Psoas muscle (tissue), 8 donors: ENCODE measurements around the gene TMUB1. TPM values are rescaled to one million over a fixed set of nuclear protein-coding genes. Genes with fewer than 3 reads are reported as not detected.

Source experiments
- ATAC-seq, 4 donors: fragments of 200-7000 bp; cut with Tn5 transposase; one replicate each; pipeline ENCODE4 v1.9.1; 2020; ENCODE audit warnings: moderate library complexity in 3 of 4, mild to moderate bottlenecking in 2 of 4
- DNase-seq, 2 donors: peaks; one replicate each; pipeline ENCODE4 v3.0.0-alpha.2; 2020
- H3K27ac ChIP-seq: fragments of 200-600 bp; one replicate; pipeline ENCODE4 v1.8.0; 2022
- H3K27me3 ChIP-seq, 3 donors: fragments of 200-600 bp in 1 of 3; one replicate each; pipeline versions ENCODE4 v1.6.1 to v1.8.0; 2013 to 2022; ENCODE audit warnings: low read length in 2 of 3, mild to moderate bottlenecking in 2 of 3, moderate library complexity in 1 of 3; ENCODE audit not compliant: insufficient read depth in 3 of 3
- H3K36me3 ChIP-seq, 2 donors: fragments of 200-600 bp in 1 of 2; one replicate each; pipeline versions ENCODE4 v1.6.1 to v1.8.0; 2013 to 2022; ENCODE audit warnings: low read depth in 1 of 2, mild to moderate bottlenecking in 1 of 2, moderate library complexity in 1 of 2; ENCODE audit not compliant: insufficient read depth in 1 of 2
- H3K4me1 ChIP-seq: fragments of 200-600 bp; one replicate; pipeline ENCODE4 v1.8.0; 2022
- H3K4me3 ChIP-seq: fragments of 200-600 bp; one replicate; pipeline ENCODE4 v1.8.0; 2022; ENCODE audit warnings: mild to moderate bottlenecking
- H3K9me3 ChIP-seq: fragments of 200-600 bp; one replicate; pipeline ENCODE4 v1.8.0; 2022
- CTCF ChIP-seq: fragments of 200-600 bp; IDR thresholded peaks from one replicate; pipeline ENCODE4 v1.8.0; 2022; ENCODE audit warnings: antibody characterized with exemption
- WGBS, 3 donors: extraction: QIAGEN DNeasy Blood & Tissue Kit; methylation state at CpG; one replicate each; pipeline versions ENCODE4 v1.1.6 to v1.1.7; 2013; 5-methylcytosine and 5-hydroxymethylcytosine counted together
- intact Hi-C, 2 donors: fragments of 100-400 bp; cut with DNase I; formaldehyde crosslinking; loops; one replicate each; pipeline versions ENCODE4 v1.11.0 to v1.14.2; 2022
- polyA plus RNA-seq, 3 donors: library from polyadenylated mRNA; stranded (reverse); fragments of 200-250 nt; gene quantifications; one replicate each; pipeline ENCODE4 v1.2.3, GENCODE V29; 2013
- total RNA-seq, 4 donors: library from RNA; stranded (reverse); fragmentation: NEBNext Ultra II Directional in 2 of 4; extraction: Animal tissue kit (Norgen Biotek cat#: 25700) in 2 of 4; gene quantifications; one replicate each; pipeline versions ENCODE4 v1.2.1 to v1.2.4, GENCODE V29; 2021 to 2023
- donor health status: healthy with polysubstance abuse.
- donor health status: DM: no; HTN: no; CAD: no; lungs with moderate emphysema.
- donor health status: Bipolar disorder and iron deficiency.
- donor health status: healthy.
- donor health status: DM: yes; HTN: yes; CAD: no.
- donor health status: DM: no; HTN: no; CAD: no.
- donor health status: DM: no; HTN: no; CAD: no.
- donor health status: DM: yes; HTN: yes; CAD: no.

TMUB1 gene
- total and polyA plus RNA-seq, 7 donors: 41.7 to 121 (median 55.5) TPM

- H3K4me1 ChIP-seq: peaks cover 20% of the 10 kb centered on the region
- H3K27ac ChIP-seq: no peak overlapping the region
- H3K4me3 ChIP-seq: no peak overlapping the region
- peaks cover 0 to 58% of the 10 kb centered on the region in 2 donors for H3K36me3 ChIP-seq
- no peaks in the 10 kb centered on the region for H3K9me3 ChIP-seq
- 84 to 92% (median 86%) methylated on average over 14 of the region's 14 CpGs for WGBS, 3 donors
- ATAC-seq (no peak), DNase-seq (no peak)
- intact Hi-C loops: loop anchor here in 1 of 2 donors (1.0 kb wide), 1 partner anchor 40 kb away; no protein-coding TSS in a partner anchor
- TF ChIP-seq CTCF: no peak
- H3K27me3 ChIP-seq: no peaks in the 10 kb centered on the region
These were observed 44.9 kb upstream of the TMUB1 start for GRCh38 chr7:151128144-151128543.

- H3K36me3 ChIP-seq: peaks cover 0 to 62% of the 10 kb centered on the region in 2 donors
- TF ChIP-seq CTCF: no peak
- no peak overlapping the region for H3K27ac ChIP-seq
- WGBS, 3 donors: 60 to 70% (median 61%) methylated on average over 13 to 19 of the region's 19 CpGs
- peak in 1 of 4 donors; percentile 33 for ATAC-seq
- DNase-seq: no peak
- H3K4me1 ChIP-seq: peaks cover 20% of the 10 kb centered on the region
- no peak overlapping the region for H3K4me3 ChIP-seq
- H3K9me3 ChIP-seq: no peaks in the 10 kb centered on the region
- intact Hi-C loops: no loop called here
- no peaks in the 10 kb centered on the region for H3K27me3 ChIP-seq
These were observed 43.3 kb upstream of the TMUB1 start for GRCh38 chr7:151126491-151127137.

GRCh38 chr7:151125846-151126481 lies 42.7 kb upstream of the TMUB1 start:
- Histone ChIP-seq H3K36me3 (peaks cover 0 to 62% of the 10 kb centered on the region in 2 donors), H3K4me1 (peaks cover 20% of the 10 kb centered on the region), H3K27ac (no peak overlapping the region), H3K27me3 (no peaks in the 10 kb centered on the region), H3K4me3 (peak overlapping the region; percentile 64), H3K9me3 (no peaks in the 10 kb centered on the region)
- intact Hi-C loops: loop anchor here in 1 of 2 donors (2.0 kb wide), 1 partner anchor 177 kb away; no protein-coding TSS in a partner anchor
- WGBS, 3 donors: 16 to 23% (median 16%) methylated on average over 28 to 58 of the region's 58 CpGs
- TF ChIP-seq CTCF: no peak
- no peak for DNase-seq
- peak in 3 of 4 donors; percentile 6 to 25 (median 17) for ATAC-seq

GRCh38 chr7:151125470-151125845 lies 42.2 kb upstream of the TMUB1 start:
- DNase-seq (peak in 1 of 2 donors; percentile 74), ATAC-seq (peak; percentile 36 to 73 (median 62))
- H3K4me1 ChIP-seq: peaks cover 20% of the 10 kb centered on the region
- no peaks in the 10 kb centered on the region for H3K27me3 ChIP-seq
- WGBS, 3 donors: 8 to 11% (median 10%) methylated on average over 21 to 22 of the region's 22 CpGs
- H3K36me3 ChIP-seq: peaks cover 0 to 63% of the 10 kb centered on the region in 2 donors
- H3K9me3 ChIP-seq: no peaks in the 10 kb centered on the region
- H3K27ac ChIP-seq: no peak overlapping the region
- intact Hi-C loops: loop anchor here in 1 of 2 donors (2.0 kb wide), 1 partner anchor 177 kb away; no protein-coding TSS in a partner anchor
- peak overlapping the region; percentile 64 for H3K4me3 ChIP-seq
- peak; percentile 12 for TF ChIP-seq CTCF
